Ishikawa (cell line): ENCODE results near the gene PDZD7.

Experiments used
- EGR1 ChIP-seq: IDR thresholded peaks from 2 replicates; pipeline ENCODE4 v1.6.1; 2012
- MAX ChIP-seq: IDR thresholded peaks from 2 replicates; pipeline ENCODE4 v1.6.1; 2012
- RAD21 ChIP-seq: IDR thresholded peaks from 2 replicates; pipeline ENCODE4 v1.6.1; 2012; ENCODE audit warnings: low read depth
- TCF12 ChIP-seq: IDR thresholded peaks from 2 replicates; pipeline ENCODE4 v1.6.1; 2012; ENCODE audit warnings: low read depth
- YY1 ChIP-seq: IDR thresholded peaks from 2 replicates; pipeline ENCODE4 v1.6.1; 2012; ENCODE audit warnings: low read depth

GRCh38 chr10:101076630-101077029 is 45.7 kb upstream of the PDZD7 start:
- TF ChIP-seq TCF12 (no peak), YY1 (no peak), EGR1 (no peak), RAD21 (no peak), MAX (no peak)
